GM23338 (cell line): Measurements from ENCODE around the gene CBX6. TPM values are rescaled to one million over a fixed set of nuclear protein-coding genes. Genes with fewer than 3 reads are reported as not detected.

Experiments
- ATAC-seq: fragments of 200-7000 bp; cut with Tn5 transposase; 3 replicates; pipeline ENCODE4 v1.9.1; 2020
- DNase-seq: peaks from one replicate; pipeline ENCODE4 v3.0.0-alpha.2; 2015; ENCODE audit warnings: low spot score
- H2AFZ ChIP-seq: fragments of 200-600 bp; sonication (generic); 2 replicates; pipeline ENCODE4 v1.8.0; 2016; ENCODE audit warnings: antibody characterized with exemption, mild to moderate bottlenecking, moderate library complexity
- H3F3A ChIP-seq: fragments of 200-600 bp; sonication (generic); replicated peaks from 2 replicates; pipeline ENCODE4 v1.8.0; 2017; ENCODE audit warnings: antibody characterized with exemption, mixed run types, low read depth
- H3K27ac ChIP-seq: fragments of 200-600 bp; sonication (generic); 2 replicates; pipeline ENCODE4 v1.6.1; 2016; ENCODE audit warnings: low read depth
- H3K27me3 ChIP-seq: fragments of 200-600 bp; sonication (generic); 2 replicates; pipeline ENCODE4 v1.8.0; 2016; ENCODE audit warnings: mild to moderate bottlenecking, mixed run types, moderate library complexity; ENCODE audit not compliant: insufficient read depth
- H3K36me3 ChIP-seq: fragments of 200-600 bp; sonication (generic); 2 replicates; pipeline ENCODE4 v1.8.0; 2016; ENCODE audit warnings: mild to moderate bottlenecking; ENCODE audit not compliant: insufficient read depth
- H3K4me1 ChIP-seq: fragments of 200-600 bp; sonication (generic); 2 replicates; pipeline ENCODE4 v1.8.0; 2016; ENCODE audit warnings: mild to moderate bottlenecking, moderate library complexity; ENCODE audit not compliant: insufficient read depth
- H3K4me2 ChIP-seq: fragments of 200-600 bp; sonication (generic); 2 replicates; pipeline ENCODE4 v1.7.1; 2017; ENCODE audit warnings: mixed run types
- H3K4me3 ChIP-seq: fragments of 200-600 bp; sonication (generic); 2 replicates; pipeline ENCODE4 v1.6.1; 2016; ENCODE audit warnings: mixed run types
- H3K79me2 ChIP-seq: fragments of 200-600 bp; sonication (generic); replicated peaks from 2 replicates; pipeline ENCODE4 v1.8.0; 2017; ENCODE audit warnings: mild to moderate bottlenecking; ENCODE audit not compliant: insufficient read depth
- H3K9me2 ChIP-seq: fragments of 200-600 bp; sonication (generic); 2 replicates; pipeline ENCODE4 v1.8.0; 2017; ENCODE audit not compliant: insufficient read depth
- H4K20me1 ChIP-seq: fragments of 200-600 bp; sonication (generic); replicated peaks from 2 replicates; pipeline ENCODE4 v1.8.0; 2017; ENCODE audit warnings: mild to moderate bottlenecking; ENCODE audit not compliant: insufficient read depth
- H3K27ac Mint-ChIP-seq: 2 replicates; pipeline ENCODE4 v1.8.0; 2020; ENCODE audit warnings: inconsistent platforms, mild to moderate bottlenecking, moderate library complexity, mixed read lengths
- H3K27me3 Mint-ChIP-seq: 3 replicates; pipeline ENCODE4 v1.8.0; 2022; ENCODE audit warnings: low read depth, mild to moderate bottlenecking, moderate library complexity, mixed read lengths, inconsistent platforms; ENCODE audit not compliant: insufficient read depth, poor library complexity
- H3K36me3 Mint-ChIP-seq: 3 replicates; pipeline ENCODE4 v1.8.0; 2021; ENCODE audit warnings: low read depth, mild to moderate bottlenecking, inconsistent platforms, moderate library complexity, mixed read lengths
- H3K4me1 Mint-ChIP-seq: 3 replicates; pipeline ENCODE4 v1.8.0; 2020; ENCODE audit warnings: mild to moderate bottlenecking, inconsistent platforms, mixed read lengths
- H3K4me3 Mint-ChIP-seq: 3 replicates; pipeline ENCODE4 v1.8.0; 2021; ENCODE audit warnings: moderate library complexity, mild to moderate bottlenecking, inconsistent platforms, mixed read lengths
- H3K9me3 Mint-ChIP-seq: 3 replicates; pipeline ENCODE4 v1.8.0; 2020; ENCODE audit warnings: moderate library complexity, mild to moderate bottlenecking, inconsistent platforms, mixed read lengths
- CREB1 ChIP-seq: fragments of 250-450 bp; sonication (Bioruptor Pico); IDR thresholded peaks from 2 replicates; pipeline ENCODE4 v1.5.0; 2020; ENCODE audit warnings: low read depth, mild to moderate bottlenecking, moderate library complexity
- CTCF ChIP-seq, 2 experiments: fragments of 200-600 bp in 1 of 2; sonication (generic) in 1 of 2; conservative IDR thresholded peaks; 2 replicates each; pipeline versions ENCODE4 v1.5.1 to v1.6.1; 2016 to 2017; ENCODE audit warnings: antibody characterized with exemption in 2 of 2, low read depth in 2 of 2, mild to moderate bottlenecking in 2 of 2, moderate library complexity in 1 of 2
- ETS1 ChIP-seq: IDR thresholded peaks from 2 replicates; pipeline ENCODE4 v1.6.1; 2016; ENCODE audit warnings: antibody characterized with exemption
- EZH2 ChIP-seq: fragments of 200-600 bp; sonication (generic); IDR thresholded peaks from one replicate; pipeline ENCODE4 v1.8.0; 2017; ENCODE audit warnings: antibody characterized with exemption, mild to moderate bottlenecking, low read depth; ENCODE audit not compliant: unreplicated experiment
- EZH2phosphoT487 ChIP-seq: fragments of 200-600 bp; sonication (generic); IDR thresholded peaks from one replicate; pipeline ENCODE4 v1.8.1; 2018; ENCODE audit warnings: antibody characterized with exemption; ENCODE audit not compliant: unreplicated experiment
- REST ChIP-seq: IDR thresholded peaks from one replicate; pipeline ENCODE4 v1.6.1; 2018; ENCODE audit warnings: antibody characterized with exemption; ENCODE audit not compliant: unreplicated experiment
- ZNF114 ChIP-seq: fragments of 250-450 bp; sonication (Bioruptor Pico); IDR thresholded peaks from 2 replicates; pipeline ENCODE4 v1.5.0; 2020; ENCODE audit warnings: mild to moderate bottlenecking, moderate library complexity
- ZNF331 ChIP-seq: fragments of 250-450 bp; sonication (Bioruptor Pico); IDR thresholded peaks from 2 replicates; pipeline ENCODE4 v1.5.0; 2020; ENCODE audit warnings: low read depth, mild to moderate bottlenecking, moderate library complexity
- ZNF462 ChIP-seq: fragments of 250-450 bp; sonication (Bioruptor Pico); IDR thresholded peaks from 2 replicates; pipeline ENCODE4 v1.5.0; 2020; ENCODE audit warnings: mild to moderate bottlenecking, moderate library complexity
- polyA plus RNA-seq: library from polyadenylated mRNA; unstranded; fragments of >200 nt; fragmentation: Nextera tagmentation; extraction: Ambion mirVana; gene quantifications from 2 replicates; pipeline ENCODE4 v1.2.1, GENCODE V29; 2016
- total RNA-seq: library from RNA; depleted of rRNA; stranded (reverse); fragments of >200 nt; shearing (Covaris generic); gene quantifications from 2 replicates; pipeline ENCODE4 v1.2.3, GENCODE V29; 2014

Gene CBX6
- total and polyA plus RNA-seq, 2 experiments from 2014 or later: 18.5 to 23.0 TPM

- H3K9me3 Mint-ChIP-seq: no peaks in the 10 kb centered on the region
- TF ChIP-seq EZH2phosphoT487 (no peak), ZNF462 (CRISPR knock-in tag) (no peak), ZNF114 (CRISPR knock-in tag) (no peak), CREB1 (CRISPR knock-in tag) (no peak), ZNF331 (CRISPR knock-in tag) (no peak), CTCF (conservative IDR thresholded peaks at IDR 0.05; ENCODE audit: low read depth in 2 of 2) (no peak), EZH2 (no peak), REST (no peak), ETS1 (no peak)
- 0 out of 3 replicates have a peak, but pooled peaks have one; percentile 26 for ATAC-seq
Measured at GRCh38 chr22:38815842-38816241, 56.2 kb downstream of the CBX6 start.

More at GRCh38 chr22:38815842-38816241, 56.2 kb downstream of the CBX6 start:
- Mint-ChIP-seq H3K4me1 (peaks cover 4% of the 10 kb centered on the region; the same call in 2 of the 3 replicates), H3K4me3 (no peak overlapping the region), H3K27ac (no peak overlapping the region), H3K36me3 (no peaks in the 10 kb centered on the region), H3K27me3 (peaks cover 14% of the 10 kb centered on the region)
- Histone ChIP-seq H3K27ac (no peak overlapping the region), H3K36me3 (no peaks in the 10 kb centered on the region), H4K20me1 (no peaks in the 10 kb centered on the region), H3K4me1 (no peaks in the 10 kb centered on the region), H3K4me2 (no peak overlapping the region), H3K27me3 (no peaks in the 10 kb centered on the region), H3K79me2 (no peaks in the 10 kb centered on the region), H2AFZ (no peak overlapping the region), H3K9me2 (no peaks in the 10 kb centered on the region), H3K4me3 (no peak overlapping the region), H3F3A (no peaks in the 10 kb centered on the region)
- no peak for DNase-seq
